Activated gamma-delta T cell (primary cell): ENCODE measurements around the gene PLVAP.
A peak's percentile ranks its signal among the peaks of the same experiment; 100 is the strongest.

Source experiments
- DNase-seq: peaks from one replicate; lab custom pipeline; 2025; lab: John Stamatoyannopoulos, UW

PLVAP gene

GRCh38 chr19:17335575-17335974, 41.6 kb downstream of the PLVAP start:
- DNase-seq = no peak

GRCh38 chr19:17334414-17335409, 42.4 kb downstream of the PLVAP start, which contains the start of gene ANO8:
Gene ANO8, minus strand, starts transcription at chr19:17334855. Its CDS starts 185 bp downstream, at chr19:17334670.
- DNase-seq = peak; percentile 73

GRCh38 chr19:17333611-17334413, 43.3 kb downstream of the PLVAP start:
- DNase-seq = no peak

GRCh38 chr19:17332677-17333581, 44.2 kb downstream of the PLVAP start:
- no peak for DNase-seq

- DNase-seq = no peak
Observed at GRCh38 chr19:17332360-17332676, 44.8 kb downstream of the PLVAP start.

GRCh38 chr19:17331045-17331558, 46.0 kb downstream of the PLVAP start:
- DNase-seq = no peak

GRCh38 chr19:17330262-17331044, 46.7 kb downstream of the PLVAP start:
- DNase-seq = no peak

- no peak for DNase-seq
Observed at GRCh38 chr19:17329366-17330261, 47.5 kb downstream of the PLVAP start.

GRCh38 chr19:17328517-17329365, 48.4 kb downstream of the PLVAP start:
- peak; percentile 36 for DNase-seq

- DNase-seq = peak; percentile 37
Observed at GRCh38 chr19:17327654-17328516, 49.3 kb downstream of the PLVAP start.

GRCh38 chr19:17327068-17327653, 50.0 kb downstream of the PLVAP start:
- no peak for DNase-seq

GRCh38 chr19:17326595-17326966, 50.6 kb downstream of the PLVAP start:
- DNase-seq = no peak

- DNase-seq = no peak
Observed at GRCh38 chr19:17325881-17326594, 51.1 kb downstream of the PLVAP start.

GRCh38 chr19:17325133-17325532, 52.0 kb downstream of the PLVAP start:
- no peak for DNase-seq

GRCh38 chr19:17324357-17325114, 52.6 kb downstream of the PLVAP start:
- no peak for DNase-seq

- DNase-seq = no peak
Observed at GRCh38 chr19:17323964-17324332, 53.2 kb downstream of the PLVAP start.
